MM.1S (cell line): Measurements from ENCODE around the gene OR2A14.
"Not testable (repeated sequence)": the region's sequence is repeated elsewhere in the genome, so short reads cannot be mapped to it uniquely, and the experiment has no call there.

Experiments used
- DNase-seq: peaks from one replicate; pipeline ENCODE4 v3.0.0-alpha.2; 2015
- H2AFZ ChIP-seq: fragments of 300-600 bp; sonication (generic); 2 replicates; pipeline ENCODE4 v1.6.0; 2016; ENCODE audit warnings: antibody characterized with exemption, low read length
- H3F3A ChIP-seq: fragments of 300-600 bp; sonication (generic); 2 replicates; pipeline ENCODE4 v1.6.1; 2016; ENCODE audit warnings: mild to moderate bottlenecking, antibody characterized with exemption, low read length, moderate library complexity, mixed read lengths; ENCODE audit not compliant: insufficient read depth
- H3K27ac ChIP-seq: fragments of 300-600 bp; sonication (generic); 2 replicates; pipeline ENCODE4 v1.5.1; 2016; ENCODE audit warnings: mild to moderate bottlenecking, low read length
- H3K27me3 ChIP-seq: fragments of 300-600 bp; sonication (generic); replicated peaks from 2 replicates; pipeline ENCODE4 v1.6.0; 2016; ENCODE audit warnings: low read length; ENCODE audit not compliant: insufficient read depth
- H3K36me3 ChIP-seq: fragments of 300-600 bp; sonication (generic); replicated peaks from 2 replicates; pipeline ENCODE4 v1.6.1; 2016; ENCODE audit warnings: mild to moderate bottlenecking, low read length, mixed read lengths; ENCODE audit not compliant: insufficient read depth
- H3K4me1 ChIP-seq: fragments of 300-600 bp; sonication (generic); 2 replicates; pipeline ENCODE4 v1.6.1; 2016; ENCODE audit warnings: low read length, mixed read lengths
- H3K4me2 ChIP-seq: fragments of 300-600 bp; sonication (generic); 2 replicates; pipeline ENCODE4 v1.6.0; 2016; ENCODE audit warnings: low read depth, low read length
- H3K4me3 ChIP-seq: fragments of 300-600 bp; sonication (generic); 2 replicates; pipeline ENCODE4 v1.5.1; 2016; ENCODE audit warnings: low read length, mixed read lengths
- H3K79me2 ChIP-seq: fragments of 300-600 bp; sonication (generic); 2 replicates; pipeline ENCODE4 v1.6.1; 2016; ENCODE audit warnings: mixed run types, low read length, mixed read lengths
- H3K9ac ChIP-seq: fragments of 300-600 bp; sonication (generic); 2 replicates; pipeline ENCODE4 v1.6.1; 2016; ENCODE audit warnings: low read length, mixed read lengths
- H3K9me2 ChIP-seq: fragments of 300-600 bp; sonication (generic); replicated peaks from 2 replicates; pipeline ENCODE4 v1.6.1; 2016; ENCODE audit warnings: mild to moderate bottlenecking, low read length, mixed read lengths; ENCODE audit not compliant: insufficient read depth
- H3K9me3 ChIP-seq: fragments of 300-600 bp; sonication (generic); replicated peaks from 2 replicates; pipeline ENCODE4 v1.6.1; 2016; ENCODE audit warnings: mild to moderate bottlenecking, low read length, mixed read lengths; ENCODE audit not compliant: insufficient read depth
- H4K20me1 ChIP-seq: fragments of 300-600 bp; sonication (generic); 2 replicates; pipeline ENCODE4 v1.6.1; 2016; ENCODE audit warnings: mild to moderate bottlenecking, low read length, moderate library complexity, mixed read lengths; ENCODE audit not compliant: insufficient read depth
- TF ChIP-seq, protein P1 (sequence below): fragments of 300-600 bp; sonication (generic); IDR thresholded peaks from 2 replicates; pipeline ENCODE4 v1.5.1; 2016; ENCODE audit warnings: antibody characterized with exemption, low read length, mixed read lengths

Gene OR2A14

GRCh38 chr7:144178380-144179164 is 55.6 kb downstream of the OR2A14 start:
- not testable (repeated sequence) for H3F3A ChIP-seq
- peak; percentile 27 for DNase-seq

DNA sequence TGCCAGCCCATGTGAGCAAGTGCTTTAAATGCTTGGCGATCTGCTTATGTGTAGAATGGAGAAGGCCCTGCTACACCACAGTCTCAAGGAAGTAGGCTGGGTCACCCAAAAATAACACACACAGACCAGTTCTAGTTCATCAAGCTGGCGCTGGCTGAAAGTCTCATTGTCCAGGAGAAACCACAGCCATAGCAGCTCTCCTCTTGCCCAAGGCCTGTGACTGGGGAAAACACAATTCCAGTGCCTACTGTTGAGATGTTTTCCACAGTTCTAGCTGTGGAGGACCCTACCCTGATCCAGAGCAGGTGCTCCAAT is 56.1 kb downstream of the OR2A14 start:
- H3F3A ChIP-seq, H3K4me1 ChIP-seq, H3K9ac ChIP-seq, H4K20me1 ChIP-seq, H3K27me3 ChIP-seq, DNase-seq, H3K79me2 ChIP-seq, H3K27ac ChIP-seq, H3K4me2 ChIP-seq, H3K4me3 ChIP-seq, H3K36me3 ChIP-seq, H2AFZ ChIP-seq, H3K9me3 ChIP-seq, H3K9me2 ChIP-seq: not testable (repeated sequence)

More at GRCh38 chr7:144178380-144179164, 55.6 kb downstream of the OR2A14 start:
- H3K36me3 ChIP-seq, H3K4me1 ChIP-seq, H2AFZ ChIP-seq, H3K9me2 ChIP-seq, H3K9ac ChIP-seq, H3K4me2 ChIP-seq, H3K27me3 ChIP-seq, H3K4me3 ChIP-seq, H3K79me2 ChIP-seq, H4K20me1 ChIP-seq, H3K9me3 ChIP-seq, H3K27ac ChIP-seq: not testable (repeated sequence)
- TF ChIP-seq, protein P1, sequence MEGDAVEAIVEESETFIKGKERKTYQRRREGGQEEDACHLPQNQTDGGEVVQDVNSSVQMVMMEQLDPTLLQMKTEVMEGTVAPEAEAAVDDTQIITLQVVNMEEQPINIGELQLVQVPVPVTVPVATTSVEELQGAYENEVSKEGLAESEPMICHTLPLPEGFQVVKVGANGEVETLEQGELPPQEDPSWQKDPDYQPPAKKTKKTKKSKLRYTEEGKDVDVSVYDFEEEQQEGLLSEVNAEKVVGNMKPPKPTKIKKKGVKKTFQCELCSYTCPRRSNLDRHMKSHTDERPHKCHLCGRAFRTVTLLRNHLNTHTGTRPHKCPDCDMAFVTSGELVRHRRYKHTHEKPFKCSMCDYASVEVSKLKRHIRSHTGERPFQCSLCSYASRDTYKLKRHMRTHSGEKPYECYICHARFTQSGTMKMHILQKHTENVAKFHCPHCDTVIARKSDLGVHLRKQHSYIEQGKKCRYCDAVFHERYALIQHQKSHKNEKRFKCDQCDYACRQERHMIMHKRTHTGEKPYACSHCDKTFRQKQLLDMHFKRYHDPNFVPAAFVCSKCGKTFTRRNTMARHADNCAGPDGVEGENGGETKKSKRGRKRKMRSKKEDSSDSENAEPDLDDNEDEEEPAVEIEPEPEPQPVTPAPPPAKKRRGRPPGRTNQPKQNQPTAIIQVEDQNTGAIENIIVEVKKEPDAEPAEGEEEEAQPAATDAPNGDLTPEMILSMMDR: peak; percentile 32
